Activated T-cell treated with anti-CD3 and anti-CD28 coated beads, Interleukin-2, amount 50 U/mL, for 1 hour (primary cell): Measurements from ENCODE around the gene STK40.

Experiments
- DNase-seq: peaks from one replicate; pipeline ENCODE4 v3.0.0-alpha.2; 2020

The STK40 gene

DNA sequence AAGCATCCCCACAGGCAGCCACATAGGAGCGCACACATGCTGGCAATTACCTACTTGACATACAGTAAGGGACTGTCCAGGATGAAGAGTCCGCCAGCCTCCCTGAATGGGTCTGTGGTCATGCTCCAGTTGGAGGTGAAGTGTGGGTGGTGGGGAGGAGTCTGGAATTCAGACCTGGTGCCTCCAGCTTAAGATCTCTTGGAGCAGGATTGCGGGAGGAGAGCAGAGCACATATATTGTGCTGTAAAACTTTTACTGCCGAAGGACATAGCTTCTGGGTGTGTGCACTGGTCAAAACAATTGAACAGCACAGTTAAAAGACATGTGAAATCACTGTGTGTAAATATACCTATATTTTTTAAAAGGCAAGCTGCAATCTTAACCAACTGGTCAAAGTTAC lies 17.9 kb downstream of the STK40 start:
- DNase-seq = no peak

DNA sequence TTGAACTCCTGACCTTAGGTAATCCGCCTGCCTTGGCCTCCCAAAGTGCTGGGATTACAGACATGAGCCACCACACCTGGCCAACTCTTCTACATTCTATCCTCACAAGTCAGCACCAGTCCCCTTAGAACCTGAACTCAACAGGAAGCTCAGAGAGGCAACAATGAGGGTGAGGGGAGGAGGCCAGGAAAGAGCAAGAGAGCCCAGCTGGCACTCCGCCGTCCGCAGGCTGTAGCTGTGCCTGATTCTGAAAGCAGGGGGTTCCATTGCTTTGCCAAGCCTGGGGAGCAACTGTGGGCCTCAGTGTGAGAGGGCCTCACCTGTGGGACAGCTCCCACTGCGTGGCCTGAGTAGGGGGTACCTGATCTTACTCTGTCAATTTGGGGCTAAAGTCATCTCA lies 18.7 kb downstream of the STK40 start:
- DNase-seq = no peak

DNA sequence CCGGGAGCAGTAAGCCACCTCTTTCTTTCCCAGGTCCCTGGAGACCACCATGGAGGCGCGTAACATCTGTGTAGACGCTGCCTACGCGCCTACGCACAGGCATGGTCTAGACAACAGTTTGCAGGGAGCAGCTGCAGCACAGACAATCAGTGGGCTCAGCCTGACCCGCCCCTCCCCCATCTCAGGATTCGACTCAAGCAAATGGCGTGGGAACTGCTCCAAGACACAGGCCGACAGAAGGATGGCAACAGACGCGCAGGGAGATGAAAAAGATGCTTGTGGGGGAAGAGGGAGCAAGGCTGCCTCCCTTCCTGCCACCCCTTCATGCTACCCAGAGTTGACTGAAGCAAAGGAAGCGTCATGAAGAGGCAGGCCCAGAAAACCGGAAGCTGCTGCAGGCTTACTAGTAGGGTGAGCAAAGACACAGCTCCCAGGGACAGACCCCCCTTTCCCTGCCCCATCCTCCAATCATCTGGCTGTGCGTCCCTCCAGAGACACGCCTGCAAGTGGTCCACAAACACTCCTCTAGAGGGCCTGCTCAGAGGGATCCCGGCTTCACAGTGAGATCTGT lies 19.5 kb downstream of the STK40 start:
- DNase-seq = peak; percentile 60

DNA sequence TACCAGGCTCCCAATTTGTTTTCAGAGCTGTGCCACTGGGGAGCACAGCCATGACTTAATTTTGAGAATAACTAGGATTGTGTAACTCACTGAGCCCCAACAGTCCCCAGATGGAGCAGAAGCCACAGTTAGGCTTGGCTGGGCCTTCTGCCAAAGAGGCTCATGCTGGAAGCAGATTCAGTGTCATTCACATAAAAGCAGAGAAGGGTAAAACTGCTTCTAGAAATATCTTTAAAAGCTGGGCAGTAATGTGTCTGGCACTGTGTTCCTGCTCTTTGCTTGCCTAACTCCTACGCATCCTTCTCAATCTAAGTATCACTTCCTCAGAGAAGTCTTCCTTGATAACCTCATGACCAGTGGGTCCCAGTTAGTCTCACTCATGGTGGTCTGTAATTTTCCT lies 20.3 kb downstream of the STK40 start:
- no peak for DNase-seq

DNA sequence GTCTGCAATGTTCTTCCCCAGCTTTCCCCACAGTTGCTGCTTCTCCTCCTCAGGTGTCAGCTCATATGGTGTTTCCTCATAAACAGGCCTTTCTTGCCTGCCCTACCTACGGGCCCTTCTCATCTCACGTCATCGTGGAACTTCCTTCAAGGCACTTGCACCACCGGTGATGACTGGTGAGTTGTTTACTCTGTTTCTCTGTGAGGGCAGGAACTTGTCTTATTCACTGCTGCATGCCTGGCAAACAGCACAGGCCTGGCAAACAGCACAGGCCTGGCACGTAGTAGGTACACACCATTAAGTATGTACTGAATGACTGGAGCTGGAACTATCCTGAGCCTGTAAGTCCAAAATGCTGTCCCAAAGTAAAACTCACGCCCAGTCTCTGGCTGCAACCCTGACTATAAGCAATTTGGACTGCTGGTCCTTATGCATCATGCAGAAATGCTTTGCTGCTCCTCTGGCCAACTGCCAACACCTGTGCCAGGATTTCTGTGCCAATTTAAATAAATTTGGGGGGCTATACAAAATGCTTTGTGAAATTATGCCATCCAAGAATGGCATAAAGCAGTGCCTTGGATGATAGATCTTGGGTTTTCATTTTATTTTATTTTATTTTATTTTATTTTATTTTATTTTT lies 25.7 kb downstream of the STK40 start:
- DNase-seq = no peak

DNA sequence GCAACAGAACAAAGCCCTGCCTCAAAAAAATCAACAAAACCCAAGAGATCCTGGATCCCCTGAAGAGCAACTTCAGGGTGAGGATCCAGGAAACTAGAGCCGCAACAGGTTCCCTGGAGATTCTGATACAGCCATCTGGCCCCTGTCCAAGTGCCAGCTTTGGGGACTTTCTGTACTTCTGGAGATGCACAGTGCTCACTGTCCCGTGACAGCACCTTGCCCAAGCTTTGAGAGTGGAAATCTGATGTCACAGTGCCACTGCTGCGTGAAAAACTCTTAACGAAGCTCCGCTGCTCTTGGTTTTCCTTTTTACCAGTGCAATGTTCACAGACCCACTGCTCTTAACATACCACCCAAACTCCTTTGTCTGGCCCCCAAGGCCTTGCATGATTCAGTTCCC lies 26.3 kb downstream of the STK40 start:
- no peak for DNase-seq

DNA sequence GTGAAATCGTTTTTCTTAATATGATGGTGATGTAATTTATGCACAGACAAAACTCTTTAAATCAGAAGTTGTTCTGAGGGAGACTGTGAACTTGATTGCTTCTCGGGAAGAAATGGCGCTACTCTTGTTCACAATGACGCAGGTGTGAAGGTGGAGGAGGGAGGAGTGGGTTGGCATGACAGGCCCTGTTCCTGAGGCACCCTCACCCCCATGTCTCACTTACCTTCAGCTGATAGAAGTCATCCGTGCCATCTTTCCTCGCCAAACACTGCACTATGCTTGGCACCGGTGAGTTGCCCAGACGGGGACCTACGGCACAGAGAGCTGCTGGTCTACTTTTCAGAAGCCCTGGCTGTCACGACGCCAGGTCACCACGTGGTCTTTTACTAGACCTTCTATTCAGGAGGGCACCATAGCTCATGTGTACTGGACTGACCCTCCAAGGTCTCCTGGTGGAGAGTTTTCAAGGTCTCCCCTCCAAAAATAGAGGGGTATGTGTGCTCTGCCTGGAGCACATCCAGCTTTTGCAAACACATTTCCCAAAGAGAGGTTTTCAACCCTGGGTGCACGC lies 27.1 kb downstream of the STK40 start:
- no peak for DNase-seq

DNA sequence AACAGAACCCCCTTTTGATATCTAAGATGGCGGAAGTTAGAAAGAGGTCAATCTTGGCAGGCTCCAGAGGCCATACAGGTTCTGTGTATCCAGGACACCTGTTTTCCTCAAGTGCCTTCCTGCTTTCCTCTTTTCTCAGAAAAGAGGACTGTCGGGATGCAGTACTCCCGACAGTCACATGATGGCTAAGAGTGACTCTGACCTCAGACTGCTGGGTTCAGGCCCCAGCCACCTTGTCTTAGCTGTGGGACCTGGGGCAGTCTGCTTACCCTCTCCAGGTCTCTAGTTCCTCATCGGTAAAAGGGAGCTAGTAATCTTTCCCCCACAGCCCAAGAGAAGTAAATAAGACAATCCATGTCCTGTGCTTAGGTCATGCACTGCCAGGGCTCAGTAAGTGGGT lies 29.9 kb downstream of the STK40 start:
- DNase-seq = no peak

DNA sequence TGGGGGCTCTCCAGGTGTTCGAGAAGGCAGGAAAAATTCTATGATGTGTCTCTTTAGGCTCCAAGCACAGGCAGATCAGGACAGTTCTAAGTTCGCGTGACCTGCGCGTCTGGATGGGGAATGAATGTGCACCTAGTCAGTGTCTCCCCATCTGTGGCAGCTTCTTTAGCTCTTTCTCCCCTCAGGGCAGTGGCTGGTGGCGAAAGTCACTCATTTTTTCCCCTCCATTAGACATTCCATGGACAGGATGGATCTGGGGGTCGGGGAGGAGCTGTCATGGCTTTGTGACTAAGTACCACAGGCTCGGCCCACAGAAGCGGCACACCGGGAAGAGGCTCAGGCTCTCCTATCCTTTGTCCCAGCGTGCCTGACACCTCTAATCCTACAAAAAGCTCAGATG lies 31.2 kb downstream of the STK40 start:
- DNase-seq = no peak

DNA sequence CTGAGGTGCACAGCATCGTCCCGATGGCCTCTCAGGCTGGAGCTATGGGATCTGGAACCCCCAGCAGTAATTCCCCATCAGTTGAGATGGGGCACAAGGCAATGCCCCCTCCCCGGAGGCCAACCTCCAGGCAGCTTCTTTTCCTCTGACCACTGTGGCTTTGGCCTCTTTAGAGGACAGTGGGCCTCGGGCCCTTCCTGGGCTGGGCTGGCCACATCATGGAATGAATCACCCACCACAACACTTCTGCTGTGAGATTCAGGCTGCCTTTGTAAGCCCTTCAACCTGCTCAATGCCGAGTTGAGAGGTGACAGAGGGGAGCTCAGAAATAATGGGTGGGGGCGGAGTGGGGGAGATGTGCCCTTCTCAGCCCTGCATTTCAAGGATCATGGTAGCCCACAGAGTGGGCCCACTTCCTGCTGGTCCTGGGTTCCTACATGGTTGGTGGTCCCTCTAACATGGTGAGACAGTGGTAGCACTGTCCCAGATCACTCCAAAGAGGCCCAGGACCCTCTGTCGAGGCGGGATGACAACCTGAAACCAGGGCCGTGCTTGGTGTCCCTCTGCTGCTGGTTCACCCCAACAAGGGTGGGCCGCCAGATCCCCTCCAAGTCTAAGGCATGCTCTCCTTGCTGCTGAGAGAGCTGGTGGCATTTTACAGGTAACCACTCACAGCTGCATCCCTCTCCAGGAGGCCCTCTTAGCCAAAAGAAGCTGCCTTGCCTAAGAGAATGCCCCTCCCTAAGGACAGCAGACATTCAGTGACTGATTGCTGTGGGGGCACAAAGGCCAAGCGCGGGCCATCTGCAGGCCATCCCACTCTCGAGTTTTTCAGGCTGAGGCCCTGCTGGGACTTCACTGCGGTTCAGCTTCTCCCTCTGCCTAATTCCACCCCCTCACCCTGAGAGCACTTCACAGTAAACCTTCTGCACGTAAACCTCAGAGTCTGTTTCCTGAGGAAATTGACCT lies 32.5 kb downstream of the STK40 start:
- no peak for DNase-seq

DNA sequence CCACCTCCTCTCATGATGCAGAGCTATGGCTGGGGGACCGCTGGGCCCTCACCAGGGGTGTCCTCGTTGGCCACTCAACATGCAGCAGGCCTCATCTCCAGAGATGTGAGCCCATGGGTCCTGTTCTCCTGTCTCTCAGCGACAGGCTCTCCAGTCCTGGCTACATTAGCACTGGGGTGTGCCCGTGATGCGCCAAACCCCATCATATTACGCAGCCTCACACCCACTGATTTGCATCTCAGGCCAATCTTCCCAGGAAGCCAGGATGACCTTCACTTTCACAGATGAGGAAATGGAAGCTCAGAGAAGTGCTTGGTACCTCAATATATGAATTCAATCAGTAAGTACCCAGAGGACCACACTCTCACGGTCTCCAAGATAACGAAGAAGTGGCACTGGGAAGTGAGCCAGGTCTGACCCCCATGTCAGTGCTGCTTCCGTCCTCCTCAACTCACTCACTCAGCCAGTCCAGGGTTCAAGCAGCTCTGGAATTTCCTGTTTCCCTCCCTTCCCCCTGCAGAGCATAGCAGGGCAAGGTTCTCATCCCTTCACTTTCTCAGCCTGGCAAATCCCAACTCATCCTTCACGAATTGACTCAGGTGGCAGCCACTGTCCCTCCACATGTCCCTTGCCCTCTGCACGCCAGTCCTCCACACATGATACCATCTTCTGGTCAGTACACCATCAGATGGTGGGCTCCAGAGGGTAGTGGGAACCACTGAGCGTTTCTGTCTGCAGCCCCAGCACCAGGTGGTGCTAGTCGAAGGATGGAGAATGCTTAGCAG lies 33.4 kb downstream of the STK40 start:
- DNase-seq = no peak

DNA sequence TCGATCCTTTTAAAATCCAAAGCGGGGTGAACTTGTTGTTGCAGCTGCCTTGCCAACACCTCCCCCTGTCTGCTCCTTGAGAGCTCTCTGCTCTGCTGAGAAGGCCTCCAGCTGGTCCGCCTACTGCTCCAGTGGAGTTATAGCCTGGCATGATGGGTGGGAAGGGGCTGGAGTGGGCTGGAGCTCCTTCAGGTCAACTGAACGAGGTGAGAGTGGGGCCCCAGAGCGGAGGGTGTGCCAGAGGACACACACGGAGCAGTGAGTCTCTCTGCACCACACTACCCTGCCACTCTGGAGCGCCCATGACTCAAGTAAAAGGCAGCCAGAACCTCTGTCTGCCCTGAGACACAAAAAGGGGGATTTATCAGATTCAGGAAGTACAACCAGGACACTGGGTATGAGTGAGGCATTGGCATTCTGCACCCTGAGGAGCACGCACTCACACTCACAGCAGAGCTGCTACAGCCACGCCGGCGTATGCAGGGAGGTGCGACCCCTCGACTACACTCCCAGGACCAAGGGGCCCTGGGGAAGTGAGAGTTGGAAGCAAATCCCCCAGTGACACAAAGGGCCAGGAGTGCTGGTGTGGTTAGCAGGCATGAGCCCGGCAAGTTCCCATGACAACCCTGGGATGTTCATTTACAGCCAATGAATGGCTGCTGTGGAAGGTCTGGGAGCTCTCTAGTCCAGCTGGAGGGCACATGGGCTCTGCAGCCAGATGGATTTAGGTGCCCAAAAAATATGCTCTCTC lies 34.3 kb downstream of the STK40 start:
- DNase-seq = no peak

DNA sequence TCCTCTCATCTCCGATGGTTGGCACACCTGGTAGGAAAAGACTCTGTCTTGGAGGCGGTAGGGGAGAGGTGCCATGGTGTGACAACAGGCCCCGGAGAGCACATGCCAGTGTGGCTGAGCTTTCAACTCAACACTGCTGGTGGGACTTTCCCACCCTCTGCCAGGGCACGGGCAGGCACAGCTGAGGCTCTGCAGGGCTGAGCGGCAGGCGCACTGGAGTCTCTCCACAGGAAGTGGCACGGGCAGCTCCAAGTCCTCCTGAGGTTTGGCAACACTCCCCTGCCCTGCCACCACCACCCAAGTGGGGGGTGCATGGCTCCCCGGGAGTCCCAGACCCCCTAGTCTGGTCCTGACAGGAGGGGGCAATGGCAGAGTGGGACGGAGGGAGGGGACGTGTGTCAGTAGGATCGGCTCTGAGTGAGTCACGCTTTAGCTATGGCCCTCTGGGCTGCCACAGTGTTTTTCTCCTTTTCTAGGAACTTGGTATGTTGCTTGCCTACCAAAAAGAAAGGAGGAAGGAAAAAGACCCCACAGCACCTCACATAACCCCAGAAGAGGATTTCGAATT lies 35.0 kb downstream of the STK40 start:
- peak; percentile 54 for DNase-seq

DNA sequence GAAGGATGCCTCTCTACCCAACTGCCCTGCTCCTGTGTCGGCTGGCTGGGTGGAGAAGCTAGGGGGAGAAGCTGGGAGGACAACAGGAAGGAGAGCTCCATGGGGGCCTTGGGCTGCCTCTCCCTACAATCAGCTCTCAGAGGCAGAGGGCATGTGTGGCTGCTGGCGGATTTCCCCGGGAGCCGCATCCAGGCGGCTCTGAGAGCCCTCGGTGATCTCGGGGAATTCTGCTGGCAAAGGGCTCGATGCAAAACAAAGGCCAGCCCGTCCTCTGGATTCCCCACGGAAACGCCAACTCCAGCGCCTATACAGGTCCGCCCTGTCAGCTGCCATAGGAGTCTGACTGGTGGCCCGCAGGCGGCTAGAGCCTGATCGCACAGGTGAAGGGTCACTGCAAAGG lies 35.9 kb downstream of the STK40 start:
- no peak for DNase-seq

DNA sequence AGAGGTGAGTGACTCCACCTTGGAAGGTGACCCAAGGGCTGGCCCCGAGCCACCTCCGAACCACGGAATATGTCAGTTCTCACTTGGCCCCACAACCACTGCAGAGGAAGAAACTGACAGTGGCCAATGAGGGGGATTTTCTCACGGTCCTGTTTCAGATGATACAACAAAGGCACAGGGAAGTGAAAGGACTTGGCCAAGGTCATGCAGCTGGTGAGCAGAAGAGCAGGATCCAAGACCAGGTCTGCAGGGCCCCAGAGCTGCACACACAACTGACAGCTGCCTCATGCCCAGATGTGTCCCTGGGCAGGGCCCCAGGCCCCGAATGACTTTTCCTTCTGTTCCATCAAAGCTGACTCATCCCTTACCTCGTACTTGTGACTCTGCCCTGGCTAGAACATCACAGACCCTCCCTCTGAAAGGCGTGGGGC lies 36.5 kb downstream of the STK40 start:
- no peak for DNase-seq

DNA sequence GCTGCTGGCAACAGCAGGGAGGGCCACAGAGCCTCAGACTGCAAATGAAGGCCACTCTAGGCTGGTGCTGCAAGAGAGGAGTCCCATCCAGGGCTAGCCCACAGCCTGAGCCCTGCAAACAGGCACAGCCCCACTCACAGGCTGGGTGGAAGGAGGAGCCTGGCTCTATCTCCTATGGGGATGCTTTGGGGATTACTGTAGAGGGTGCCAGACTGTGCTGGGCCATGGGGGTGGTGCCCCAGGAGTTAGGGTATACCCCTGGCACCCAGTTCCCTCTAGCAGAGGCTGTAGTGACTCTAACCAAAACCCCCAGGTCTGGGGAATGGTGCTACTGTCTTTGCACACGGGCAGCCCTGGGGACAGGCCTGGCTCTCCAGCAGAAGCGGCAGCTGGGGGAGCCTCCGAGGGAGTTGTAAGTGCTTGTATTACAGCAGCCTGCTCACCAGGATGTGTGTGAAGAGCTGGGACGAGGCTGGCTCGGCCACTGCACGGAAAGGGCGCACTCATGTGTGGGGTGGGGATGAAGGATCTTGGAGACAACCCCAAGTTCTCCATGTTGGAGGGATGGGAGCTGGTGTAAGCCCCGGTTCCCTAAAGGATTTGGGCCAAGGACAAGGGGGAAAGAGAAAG lies 38.9 kb downstream of the STK40 start:
- no peak for DNase-seq

DNA sequence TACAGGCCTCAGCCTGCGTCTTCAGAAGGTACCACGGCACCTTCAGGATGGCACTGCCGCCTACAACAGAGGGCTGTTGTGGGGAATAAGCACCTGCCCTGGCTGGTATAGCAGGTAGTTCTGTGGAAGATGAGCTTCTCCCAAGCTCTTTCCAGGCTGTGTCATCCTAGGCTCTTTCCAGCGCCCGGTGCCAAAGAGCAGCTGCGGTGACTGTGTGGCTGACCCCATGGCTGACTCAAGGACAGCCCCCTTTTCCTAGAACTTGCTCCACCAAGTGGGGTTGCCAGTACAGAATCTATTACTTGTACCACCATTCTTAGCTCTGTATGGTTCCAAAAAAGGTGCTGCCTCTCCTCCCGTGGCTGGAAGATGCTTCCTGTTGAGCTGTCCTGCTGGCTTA lies 40.4 kb downstream of the STK40 start:
- no peak for DNase-seq

DNA sequence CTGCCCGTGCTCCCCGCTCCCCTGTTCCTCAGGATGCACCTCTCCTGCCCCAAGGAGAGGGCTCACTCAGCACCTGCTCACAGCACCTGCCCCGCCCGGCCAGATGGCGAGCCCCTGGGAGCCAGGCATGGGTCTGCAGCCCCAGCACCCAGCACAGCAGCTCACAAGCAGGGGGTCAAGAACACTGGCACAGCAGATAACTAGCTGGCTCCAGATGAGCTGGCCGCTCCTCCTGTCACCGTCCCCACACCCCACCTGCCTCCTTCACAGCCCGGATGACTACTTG lies 41.4 kb downstream of the STK40 start:
- no peak for DNase-seq

DNA sequence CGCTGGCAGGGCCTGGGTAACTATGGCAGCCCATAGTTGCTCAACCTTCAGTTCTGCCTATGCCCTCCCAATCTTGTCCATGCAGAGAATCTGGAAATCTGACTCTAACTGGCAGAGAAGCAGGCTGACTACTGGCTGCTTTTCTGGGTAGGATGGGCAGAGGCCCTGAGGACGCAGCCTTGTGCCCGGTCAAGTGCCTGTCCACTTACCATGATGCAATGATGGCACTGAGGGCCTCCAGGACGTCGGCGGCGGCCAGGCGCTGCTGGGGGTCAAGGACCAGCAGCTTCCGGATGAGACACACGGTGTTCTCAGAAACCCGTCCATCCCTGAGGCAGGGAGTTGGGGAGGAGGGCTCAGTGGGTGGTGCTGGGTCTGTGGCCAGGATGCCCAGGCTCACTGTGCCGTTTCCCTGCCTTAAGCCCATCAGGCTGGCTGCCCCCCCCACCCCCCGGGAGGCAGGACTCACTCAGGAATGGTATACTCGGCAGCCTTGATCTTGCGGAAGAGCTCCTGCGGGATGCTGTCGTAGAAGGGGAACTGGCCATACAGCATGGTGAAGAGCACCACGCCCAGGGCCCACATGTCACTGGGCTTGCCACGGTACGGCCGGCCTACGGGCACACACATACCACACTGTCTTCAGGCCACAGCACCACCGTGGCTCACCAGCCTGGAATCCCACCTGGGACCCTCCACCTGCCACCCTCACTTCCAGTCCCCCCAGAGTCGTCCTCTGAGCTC lies 41.9 kb downstream of the STK40 start:
- no peak for DNase-seq

DNA sequence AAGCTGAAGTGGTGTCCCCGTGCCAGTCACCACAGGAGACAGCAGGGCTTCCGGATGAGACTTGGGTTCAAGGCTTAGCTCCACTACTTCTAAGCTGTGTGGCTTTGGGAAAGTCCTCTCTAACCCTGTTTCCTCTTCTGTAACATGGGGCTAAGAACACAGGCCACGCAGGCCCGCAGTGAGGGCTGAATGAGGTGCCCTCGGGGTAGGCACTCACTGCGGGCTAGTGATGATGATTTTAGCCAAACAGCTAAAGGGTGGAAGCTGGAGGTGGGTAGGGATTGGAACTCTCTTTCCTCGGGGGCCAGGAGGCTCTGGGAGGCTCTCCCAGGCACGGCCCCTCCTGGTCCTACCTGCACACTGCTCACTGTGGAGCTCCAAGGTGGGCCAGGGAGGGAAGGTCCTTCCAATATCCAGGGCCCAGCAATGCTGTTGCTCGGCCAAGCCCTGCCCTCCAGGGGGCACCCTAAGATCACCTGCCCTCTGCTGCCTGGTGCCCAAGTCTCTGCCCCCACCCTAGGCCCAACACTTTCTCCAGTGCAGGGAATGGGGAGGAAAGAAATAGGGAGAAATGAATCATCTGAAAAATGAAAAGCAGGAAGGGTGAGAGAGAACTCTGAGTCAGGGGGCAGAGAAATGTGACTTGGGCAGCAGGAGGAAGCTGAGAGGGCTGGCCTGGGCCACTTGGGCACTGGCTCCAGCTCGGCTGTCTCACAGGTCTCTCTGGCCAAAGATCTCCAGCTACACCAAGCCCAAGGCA lies 43.1 kb downstream of the STK40 start:
- peak; percentile 72 for DNase-seq
